ENCODE results near the gene KLHL17.

- TF ChIP-seq POLR2A (IDR thresholded peaks at IDR 0.05; ENCODE audit: low read depth, low read length) (no peak), POLR2AphosphoS5 (IDR thresholded peaks at IDR 0.05; ENCODE audit: low read depth, low read length) (no peak), PAX5 (IDR thresholded peaks at IDR 0.05; ENCODE audit: insufficient read depth, low read length, severe bottlenecking) (no peak), TAF1 (IDR thresholded peaks at IDR 0.05; ENCODE audit: low read depth, low read length) (no peak), SPI1 (IDR thresholded peaks at IDR 0.05; ENCODE audit: low read depth, low read length) (no peak)
These were observed 33.1 kb downstream of the KLHL17 start for GRCh38 chr1:993379-993995.
